Posterior cingulate gyrus (tissue), 11 donors: Measurements from ENCODE around the gene PDE7B.

ENCODE experiments used
- DNase-seq, 10 donors: peaks; one replicate each; pipeline versions ENCODE4 v3.0.0 to v3.0.0-alpha.2; 2020 to 2021; ENCODE audit warnings: mixed read lengths in 3 of 10
- intact Hi-C: fragments of 100-400 bp; cut with DNase I; formaldehyde crosslinking; loops from one replicate; pipeline ENCODE4 v1.15.1; 2023

The PDE7B gene

DNA sequence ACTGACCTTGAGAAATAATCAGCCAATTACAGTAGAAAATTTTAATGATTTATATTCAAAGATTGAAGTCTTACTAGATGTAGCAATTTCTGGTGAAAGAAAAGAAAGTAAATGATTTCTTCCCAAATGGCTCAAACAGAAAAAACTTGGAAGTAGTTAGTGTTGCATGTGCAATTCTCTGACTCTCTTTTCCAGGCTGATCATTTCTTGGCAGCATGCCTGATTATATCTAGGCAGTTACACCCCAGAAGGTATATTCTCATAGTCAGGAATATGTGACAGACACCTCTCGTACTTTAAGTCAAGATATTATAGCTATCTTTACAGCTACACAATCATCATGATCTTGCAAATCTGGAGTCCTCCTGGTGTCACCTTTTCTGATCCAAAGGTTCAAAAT is 122.9 kb downstream of the PDE7B start:
- DNase-seq, result no peak
- intact Hi-C loops, result no loop called here

DNA sequence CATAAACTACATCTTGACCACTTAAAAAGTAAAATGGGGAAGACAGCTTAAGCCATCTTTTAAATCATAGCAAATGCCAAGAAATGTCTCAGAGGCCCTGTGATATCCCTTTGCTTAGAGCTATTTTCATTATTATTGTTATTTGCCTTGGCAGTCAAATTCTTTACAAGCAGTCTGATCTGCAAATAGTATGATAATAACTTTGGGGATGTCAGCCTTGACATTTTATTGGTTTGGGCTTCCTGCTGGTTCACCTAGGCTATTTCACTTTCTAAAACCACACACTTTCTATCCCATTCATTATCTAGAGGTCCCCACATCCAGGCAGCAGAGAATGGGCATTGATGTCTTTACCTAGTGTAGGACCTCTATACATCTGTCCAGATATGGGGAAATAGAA is 125.1 kb downstream of the PDE7B start:
- intact Hi-C loops, result no loop called here

DNA sequence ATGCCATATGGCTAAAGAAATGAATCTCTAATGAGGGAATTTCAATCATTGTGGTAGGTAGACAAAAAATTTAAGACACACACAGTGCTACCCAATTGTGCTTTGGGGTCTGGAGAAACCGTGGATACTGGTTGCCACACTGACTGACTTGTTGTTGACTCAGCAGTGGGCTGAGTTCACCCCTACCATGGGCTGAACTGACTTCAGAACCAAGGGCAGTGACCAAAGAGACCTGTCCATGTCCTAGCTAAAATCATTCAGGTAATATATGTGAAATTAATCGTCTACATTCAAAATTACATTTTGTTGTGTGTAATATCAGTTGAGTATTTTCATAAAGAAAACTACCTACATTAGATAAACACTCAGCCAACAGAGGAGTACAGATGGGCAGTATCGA is 131.6 kb downstream of the PDE7B start:
- no peak for DNase-seq
- intact Hi-C loops, result no loop called here

More for the DNA sequence above, 125.1 kb downstream of the PDE7B start:
- DNase-seq, result no peak

DNA sequence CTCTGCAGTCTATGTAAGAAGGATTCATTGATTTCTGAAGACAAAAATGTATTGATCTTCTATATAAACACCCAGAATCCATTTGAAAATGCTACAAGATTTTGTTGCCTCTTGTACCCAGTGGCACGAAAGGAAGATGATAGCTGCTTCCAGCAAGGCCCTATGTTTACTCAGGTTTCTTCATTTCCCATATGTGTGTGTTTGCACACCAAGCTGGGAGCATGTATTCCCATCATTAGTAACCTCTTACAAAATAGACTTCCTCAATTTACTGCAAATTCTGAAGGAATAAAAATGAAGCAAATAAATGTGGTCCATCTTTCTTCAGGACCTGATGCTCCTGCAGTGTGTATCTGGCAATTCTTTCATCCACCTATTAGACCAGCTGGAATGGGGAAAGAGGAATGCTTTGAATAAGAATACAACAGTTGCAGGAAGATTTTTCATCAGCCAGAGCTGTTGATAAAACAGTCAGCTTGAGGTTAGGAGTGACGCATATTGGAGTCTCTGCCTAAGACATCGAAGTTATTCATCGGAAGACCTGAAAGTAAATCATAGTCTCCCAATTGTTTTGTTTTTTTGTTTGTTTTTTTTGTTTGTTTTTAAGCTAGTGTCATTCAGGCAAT is 132.3 kb downstream of the PDE7B start:
- intact Hi-C loops, result no loop called here
- no peak for DNase-seq

DNA sequence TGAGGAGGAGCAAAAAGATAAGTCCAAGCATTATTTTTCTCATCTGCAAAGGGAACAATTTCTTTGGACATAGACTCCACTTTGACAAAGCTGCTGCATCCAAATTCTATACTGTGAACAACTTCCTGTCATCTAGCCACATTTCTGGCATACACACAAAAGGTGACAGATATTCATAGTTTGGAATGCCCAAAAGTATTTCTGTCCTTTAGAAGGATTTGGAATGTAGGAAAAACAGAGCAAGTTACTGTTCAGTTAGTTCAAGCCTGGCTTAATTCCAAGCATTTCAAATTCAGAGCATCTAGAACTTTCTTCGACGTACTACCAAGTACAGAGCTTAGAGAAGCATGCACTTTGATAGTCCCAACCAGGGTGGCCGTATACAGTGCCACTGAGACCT is 134.0 kb downstream of the PDE7B start:
- DNase-seq, result no peak
- intact Hi-C loops, result no loop called here

DNA sequence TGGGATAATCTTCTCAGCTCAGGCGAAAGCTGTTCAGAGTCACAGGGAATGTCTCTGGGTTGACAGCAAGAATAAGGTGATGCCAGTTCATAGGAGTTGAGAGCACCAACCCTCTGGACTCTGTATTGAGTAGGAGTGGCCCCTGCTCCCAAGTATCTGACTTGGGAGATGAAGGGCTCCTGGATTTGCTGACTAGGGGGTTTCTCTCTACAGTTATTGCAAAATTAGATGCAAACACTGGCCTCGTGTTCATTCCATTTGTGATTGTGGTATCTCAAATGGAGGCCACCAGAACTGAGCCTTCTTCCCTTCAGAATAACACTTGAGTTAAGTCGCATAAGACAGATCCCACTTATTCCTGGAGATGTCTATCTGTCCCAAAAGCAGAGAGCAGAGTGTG is 135.7 kb downstream of the PDE7B start:
- DNase-seq, result no peak
- intact Hi-C loops, result no loop called here

DNA sequence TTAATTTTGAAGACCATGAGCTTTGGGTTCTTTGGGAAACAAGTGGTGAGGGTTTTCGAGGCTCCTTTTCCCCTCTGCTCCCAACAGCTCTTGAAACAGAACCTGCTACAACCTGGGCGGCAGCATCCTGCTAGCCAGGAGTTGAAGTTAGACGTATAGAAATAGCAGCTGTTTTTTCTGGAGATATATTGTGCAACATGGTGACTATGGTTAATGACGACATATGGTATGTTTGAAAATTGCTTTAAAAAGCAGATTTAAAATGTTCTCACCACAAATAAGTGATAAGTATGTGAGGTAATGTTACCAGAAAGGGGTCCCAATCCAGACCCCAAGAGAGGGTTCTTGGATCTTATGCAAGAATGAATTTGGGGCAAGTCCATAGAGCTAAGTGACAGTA is 138.9 kb downstream of the PDE7B start:
- no peak for DNase-seq
- intact Hi-C loops, result no loop called here

DNA sequence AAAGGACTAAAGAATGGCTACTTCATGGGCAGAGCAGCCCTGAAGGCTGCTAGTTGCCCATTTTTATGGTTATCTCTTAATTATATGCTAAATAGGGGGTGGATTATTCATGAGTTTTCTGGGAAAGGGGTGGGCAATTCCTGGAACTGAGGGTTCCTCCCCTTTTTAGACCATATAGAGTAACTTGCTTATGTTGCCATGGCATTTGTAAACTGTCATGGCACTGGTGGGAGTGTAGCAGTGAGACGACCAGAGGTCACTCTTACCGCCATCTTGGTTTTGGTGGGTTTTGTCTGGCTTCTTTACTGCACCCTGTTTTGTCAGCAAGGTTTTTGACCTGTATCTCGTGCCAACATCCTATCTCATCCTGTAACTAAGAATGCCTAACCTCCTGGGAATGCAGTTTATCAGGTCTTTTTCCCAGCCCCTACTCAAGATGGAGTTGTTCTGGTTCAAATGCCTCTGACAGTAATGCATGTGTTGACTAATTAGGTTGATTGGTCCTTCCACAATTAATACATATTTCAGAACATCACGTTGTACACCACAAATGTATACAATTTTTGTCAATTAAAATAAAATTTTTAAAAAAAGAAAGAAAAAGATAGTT is 139.5 kb downstream of the PDE7B start:
- DNase-seq, result no peak
- intact Hi-C loops, result no loop called here

DNA sequence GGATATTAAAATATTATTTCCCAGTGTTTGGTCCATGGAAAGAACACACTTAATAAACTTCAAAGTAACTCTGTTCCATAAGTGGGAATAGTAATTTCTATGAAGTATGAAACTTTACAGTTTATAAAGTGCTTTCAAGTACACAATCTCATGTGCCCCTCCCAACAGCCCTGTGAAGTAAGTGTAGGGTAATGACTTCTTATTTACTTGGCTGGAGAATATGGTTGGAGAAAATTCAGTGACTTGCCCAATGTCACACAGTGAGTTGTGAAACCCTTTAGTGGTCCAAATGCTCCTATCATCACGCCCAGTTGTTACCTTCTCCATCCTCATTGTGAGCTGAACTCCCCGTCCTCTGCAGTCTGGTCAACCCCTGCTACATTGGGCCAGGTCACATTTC is 141.2 kb downstream of the PDE7B start:
- no peak for DNase-seq
- intact Hi-C loops, result no loop called here

DNA sequence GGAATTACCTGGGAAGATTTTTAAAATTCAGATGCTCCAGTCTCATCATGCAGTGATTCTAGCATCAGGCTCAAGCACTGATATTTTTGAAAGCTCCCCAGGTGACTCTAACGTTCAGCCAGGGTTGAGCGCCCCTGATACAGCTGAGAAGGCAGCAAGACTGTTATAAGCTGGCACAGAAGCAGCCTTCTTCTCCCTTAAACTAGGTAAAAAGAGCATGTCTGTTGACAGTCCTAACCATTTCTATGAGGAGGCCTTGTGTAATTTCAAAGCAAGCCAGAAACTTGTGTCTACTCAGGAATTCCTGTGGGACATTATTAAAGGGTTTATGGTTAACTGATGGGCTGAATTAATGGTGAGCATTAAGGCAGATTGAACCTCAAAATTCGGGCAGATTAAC is 141.9 kb downstream of the PDE7B start:
- DNase-seq, result no peak
- intact Hi-C loops, result no loop called here

DNA sequence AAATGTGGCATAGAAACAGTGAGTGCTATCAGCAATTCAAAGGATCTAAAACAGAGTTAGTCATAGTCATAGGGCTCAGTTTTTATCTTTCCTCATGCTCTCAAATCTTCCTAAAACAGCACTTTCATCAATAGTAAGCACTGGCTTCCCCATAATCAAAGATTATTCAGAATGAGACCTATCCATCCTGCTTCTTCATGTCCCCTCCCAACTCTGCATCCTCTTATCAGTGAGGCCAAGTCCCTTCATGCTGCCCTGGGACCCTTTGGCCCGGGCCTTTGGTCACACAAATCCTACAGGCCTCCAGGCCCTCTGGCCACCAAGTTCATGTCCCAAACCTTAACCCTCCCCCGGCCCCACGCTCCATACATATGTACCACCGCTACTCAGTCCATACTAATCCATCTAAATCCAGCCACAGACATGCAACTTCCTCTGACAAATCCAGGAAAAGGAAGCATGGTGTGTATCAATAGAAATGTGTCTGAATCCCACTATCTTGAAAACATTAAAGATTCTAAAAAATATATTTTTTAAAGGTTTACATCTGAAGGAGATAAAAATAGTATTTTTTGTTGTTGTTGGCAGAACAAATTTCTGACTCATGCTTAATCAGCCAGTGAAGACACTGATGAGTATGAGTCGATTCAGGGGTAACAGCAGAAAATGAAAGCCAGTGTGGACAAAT is 143.5 kb downstream of the PDE7B start:
- DNase-seq, result no peak
- intact Hi-C loops, result no loop called here

DNA sequence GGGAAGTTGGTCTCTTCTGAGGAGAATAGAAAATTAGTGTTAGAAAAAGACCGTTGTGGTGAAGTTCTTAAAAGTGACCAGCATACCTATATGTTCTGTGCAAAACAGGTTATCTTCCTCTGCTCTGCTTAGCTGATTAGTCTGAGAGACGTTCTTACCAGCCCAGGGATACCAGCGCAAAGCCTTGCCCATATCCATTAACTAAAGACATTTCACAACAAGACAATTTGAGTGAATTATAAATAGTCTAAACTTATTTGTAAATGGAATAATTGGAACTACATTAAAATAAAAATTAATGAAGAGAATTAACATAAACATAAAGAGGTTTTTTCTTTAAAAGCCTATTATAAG is 144.0 kb downstream of the PDE7B start:
- DNase-seq, result no peak
- intact Hi-C loops, result no loop called here

DNA sequence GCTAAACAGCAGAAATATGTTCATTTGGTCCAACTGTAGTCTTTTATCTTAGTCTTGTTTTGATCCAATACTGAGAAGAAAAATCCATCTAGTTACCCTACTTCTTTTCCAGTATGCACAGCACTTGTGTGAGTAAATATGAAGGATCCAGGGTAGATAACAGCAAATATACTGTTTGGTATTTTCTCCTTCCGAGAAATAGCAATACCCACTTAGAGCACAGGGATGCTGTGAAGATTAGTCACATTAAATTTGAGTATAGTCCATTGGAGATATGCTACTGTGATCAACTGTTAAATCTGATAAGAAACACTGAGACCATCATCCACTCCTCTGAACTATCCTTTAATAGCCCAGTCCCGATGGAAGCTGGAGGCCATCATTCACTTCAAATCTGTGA is 145.2 kb downstream of the PDE7B start:
- intact Hi-C loops, result no loop called here
- DNase-seq, result no peak

DNA sequence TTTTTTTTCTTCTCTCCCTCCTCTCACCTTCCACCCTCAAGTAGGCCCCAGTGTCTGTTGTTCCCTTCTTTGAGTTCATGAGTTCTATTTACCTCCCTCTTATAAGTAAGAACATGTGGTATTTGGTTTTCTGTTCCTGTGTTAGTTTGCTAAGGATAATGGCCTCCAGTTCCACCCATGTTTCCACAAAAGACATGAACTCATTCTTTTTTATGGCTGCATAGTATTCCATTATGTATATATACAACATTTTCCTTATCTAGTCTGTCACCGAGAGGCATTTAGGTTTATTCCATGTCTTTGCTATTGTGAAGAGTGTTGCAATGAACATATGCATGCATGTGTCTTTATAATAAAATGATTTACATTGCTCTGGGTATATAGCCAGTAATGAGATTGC is 147.9 kb downstream of the PDE7B start:
- DNase-seq, result no peak
- intact Hi-C loops, result no loop called here

DNA sequence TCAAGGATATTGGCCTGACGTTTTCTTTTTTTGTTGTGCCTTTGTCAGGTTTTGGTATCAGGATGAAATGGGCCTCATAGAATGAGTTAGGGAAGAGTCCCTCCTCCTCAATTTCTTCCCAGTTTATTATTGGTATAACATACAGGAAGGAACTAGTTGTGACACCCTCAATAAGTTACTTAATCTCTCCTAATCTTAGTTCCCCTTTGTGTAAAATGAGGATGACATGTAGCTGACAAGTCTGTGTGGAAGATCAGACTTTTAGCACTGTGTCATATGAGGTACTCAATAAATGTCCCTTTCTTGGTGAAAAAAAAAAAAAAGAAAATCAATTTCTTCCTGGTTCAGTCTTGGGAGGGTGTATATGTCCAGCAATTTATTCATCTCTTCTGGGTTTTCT is 155.8 kb downstream of the PDE7B start:
- intact Hi-C loops, result no loop called here
- DNase-seq, result no peak

DNA sequence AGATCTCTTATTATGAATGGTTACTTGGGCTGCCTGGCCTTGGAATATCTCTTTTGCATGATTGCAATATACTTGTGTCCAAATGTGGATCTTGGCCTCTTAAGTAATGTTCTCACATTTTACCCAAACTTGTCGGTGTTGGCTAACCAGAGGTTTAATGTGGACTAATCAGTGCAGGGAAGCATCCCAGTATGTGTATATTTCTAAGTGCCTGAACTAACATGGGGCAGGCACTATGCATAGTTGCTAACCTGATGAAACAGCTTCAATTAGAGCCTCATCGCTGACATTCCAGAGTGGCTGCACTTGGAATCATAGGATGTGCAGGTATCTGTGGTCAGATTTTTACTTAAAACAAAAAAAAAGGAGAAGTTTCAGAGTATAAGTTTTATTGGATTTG is 160.0 kb downstream of the PDE7B start:
- DNase-seq, result no peak
- intact Hi-C loops, result no loop called here

DNA sequence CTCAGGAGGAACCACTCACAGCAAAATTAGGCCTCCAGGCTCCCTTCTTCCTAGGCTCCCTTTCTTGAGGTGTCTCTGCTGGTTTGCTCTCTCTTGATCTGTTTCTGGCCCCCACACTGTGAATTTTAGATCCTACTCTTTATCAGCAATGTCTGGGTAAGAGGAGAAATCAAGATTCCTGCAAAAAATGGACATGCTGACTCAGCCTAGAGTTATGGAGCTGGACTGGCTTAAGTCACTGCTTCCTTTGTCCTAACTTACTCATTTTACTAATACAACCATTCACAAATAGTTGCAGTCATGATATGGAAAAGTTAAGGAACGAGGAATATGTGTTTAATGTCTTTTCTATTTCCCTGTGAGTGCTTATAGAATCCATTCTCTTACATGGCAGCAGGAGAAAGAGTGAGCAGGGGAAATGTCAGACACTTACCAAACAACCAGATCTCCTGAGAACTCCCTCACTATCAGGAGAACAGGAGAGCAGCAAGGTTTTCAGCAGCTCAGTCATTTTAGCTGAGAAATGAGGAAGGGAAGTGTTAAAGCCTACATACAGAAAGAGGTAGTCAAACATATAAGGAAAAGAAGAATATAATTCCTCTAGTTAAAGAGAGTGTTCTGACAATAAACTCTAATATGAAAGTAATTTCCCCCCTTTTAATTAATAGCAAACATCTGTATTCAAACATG is 160.8 kb downstream of the PDE7B start:
- no peak for DNase-seq
- intact Hi-C loops, result no loop called here

DNA sequence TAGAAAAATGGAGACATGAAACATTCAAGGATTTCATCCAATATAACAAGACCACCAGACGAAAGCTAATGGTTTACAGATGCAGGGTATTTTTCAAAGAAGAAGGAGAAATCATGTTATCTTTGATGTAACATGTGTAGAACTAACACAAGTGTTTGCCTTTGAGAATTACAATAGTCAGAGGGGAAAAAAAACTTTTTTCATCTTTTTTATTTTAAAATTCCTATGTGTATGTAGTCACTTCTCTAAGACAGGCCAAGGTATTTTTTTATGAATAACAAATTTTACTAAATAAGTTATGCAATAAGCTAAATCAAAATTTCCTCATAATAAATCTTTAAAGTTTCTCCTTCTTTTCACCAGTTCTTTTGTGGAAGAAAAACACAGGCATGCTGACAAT is 161.4 kb downstream of the PDE7B start:
- DNase-seq, result no peak
- intact Hi-C loops, result no loop called here

DNA sequence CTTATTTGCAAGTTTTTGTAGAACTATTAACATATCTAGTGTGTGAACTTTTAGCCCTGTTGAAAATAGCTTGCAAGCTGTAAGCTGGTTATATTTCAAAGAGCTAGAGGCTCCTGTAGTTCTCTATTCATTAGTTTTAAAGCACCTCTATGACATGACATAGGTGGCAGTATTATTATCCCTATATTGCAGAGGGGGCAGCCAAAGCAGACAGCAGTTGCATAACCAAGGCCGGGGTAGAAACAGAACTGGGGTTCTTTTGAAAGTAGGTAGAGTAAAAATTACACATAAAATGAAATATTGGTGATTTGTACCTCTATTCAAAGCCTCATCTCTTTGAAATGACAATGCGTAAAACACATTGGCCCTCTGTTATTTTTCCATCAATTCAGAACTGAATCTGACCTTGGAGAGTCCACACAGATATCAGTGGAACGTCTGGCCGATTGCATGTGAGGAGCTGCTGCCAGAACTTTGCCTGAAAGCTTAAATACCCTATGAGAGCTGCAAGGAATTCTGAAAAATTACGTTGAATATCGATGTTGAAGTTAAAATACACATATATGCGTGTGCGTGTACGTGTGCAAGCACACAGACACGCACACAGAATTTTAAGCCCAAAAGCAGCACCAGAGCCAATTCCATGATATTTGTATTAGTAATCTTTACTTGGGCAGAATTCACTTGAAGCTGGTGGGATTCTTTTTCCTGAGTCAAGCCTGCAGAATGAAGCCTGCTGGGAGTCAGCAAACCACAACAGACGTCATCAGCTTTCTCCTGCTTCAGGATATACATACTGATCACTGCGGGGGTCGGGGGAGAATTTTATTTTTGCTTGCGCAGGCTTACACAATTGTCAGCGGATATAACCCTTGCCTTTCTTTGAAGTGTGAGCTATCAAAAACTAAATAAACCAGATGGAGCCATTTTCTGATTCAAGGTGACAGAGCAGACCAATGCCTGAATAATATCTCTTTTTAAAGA is 163.2 kb downstream of the PDE7B start:
- intact Hi-C loops, result no loop called here
- no peak for DNase-seq

DNA sequence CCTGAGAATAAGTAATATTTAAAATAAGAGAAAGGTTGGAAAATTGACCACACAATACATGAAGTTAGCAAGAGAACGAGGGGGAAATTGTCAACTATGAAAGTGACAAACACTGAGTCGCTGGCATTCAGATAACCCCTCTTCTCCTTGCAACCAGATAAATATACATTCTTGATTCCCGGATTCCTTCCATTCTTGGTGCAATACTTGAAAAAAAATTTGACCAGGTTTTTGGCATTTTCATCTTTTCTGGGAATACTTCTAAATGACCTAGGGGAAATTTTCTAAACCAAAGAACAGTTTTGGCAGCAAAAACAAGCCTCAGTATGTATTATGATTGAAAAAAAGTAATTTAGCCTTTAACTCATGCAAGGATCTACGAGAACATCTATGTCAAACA is 164.0 kb downstream of the PDE7B start:
- DNase-seq, result no peak
- intact Hi-C loops, result no loop called here
